PC-9 (cell line): Measurements from ENCODE around the gene ALDH3A1.

Experiments used
- CTCF ChIP-seq: fragments of 200-600 bp; sonication (generic); conservative IDR thresholded peaks from 2 replicates; pipeline ENCODE4 v1.6.1; 2017; ENCODE audit warnings: mixed run types, antibody characterized with exemption, mild to moderate bottlenecking, moderate library complexity
- EZH2 ChIP-seq: fragments of 200-600 bp; sonication (generic); IDR thresholded peaks from 2 replicates; pipeline ENCODE4 v1.8.0; 2017; ENCODE audit warnings: antibody characterized with exemption, low read depth

- TF ChIP-seq CTCF (peak; percentile 44), EZH2 (no peak)
These were observed 37.8 kb upstream of the ALDH3A1 start for GRCh38 chr17:19785854-19786253.
